ENCODE data around the gene GLMN.

DNA sequence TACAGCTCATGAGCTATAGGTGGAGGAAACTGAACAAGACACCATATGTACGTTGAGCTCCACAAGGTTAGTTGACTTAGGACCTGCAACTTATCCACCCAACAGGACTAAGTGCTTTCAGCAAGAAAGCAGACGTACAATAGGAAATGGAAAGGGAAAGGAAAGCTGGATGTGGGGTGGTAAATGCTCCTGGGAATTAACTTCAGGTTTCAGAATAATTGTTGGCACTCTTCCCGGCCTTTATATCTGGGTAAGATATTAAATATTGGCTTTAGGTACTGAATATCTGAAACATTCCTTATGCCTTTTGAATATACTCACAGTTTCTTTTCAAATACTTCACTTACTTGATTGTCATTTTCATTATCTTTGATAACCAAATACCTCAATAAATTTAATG, 36.3 kb downstream of the GLMN start:
- TF ChIP-seq, protein P1, sequence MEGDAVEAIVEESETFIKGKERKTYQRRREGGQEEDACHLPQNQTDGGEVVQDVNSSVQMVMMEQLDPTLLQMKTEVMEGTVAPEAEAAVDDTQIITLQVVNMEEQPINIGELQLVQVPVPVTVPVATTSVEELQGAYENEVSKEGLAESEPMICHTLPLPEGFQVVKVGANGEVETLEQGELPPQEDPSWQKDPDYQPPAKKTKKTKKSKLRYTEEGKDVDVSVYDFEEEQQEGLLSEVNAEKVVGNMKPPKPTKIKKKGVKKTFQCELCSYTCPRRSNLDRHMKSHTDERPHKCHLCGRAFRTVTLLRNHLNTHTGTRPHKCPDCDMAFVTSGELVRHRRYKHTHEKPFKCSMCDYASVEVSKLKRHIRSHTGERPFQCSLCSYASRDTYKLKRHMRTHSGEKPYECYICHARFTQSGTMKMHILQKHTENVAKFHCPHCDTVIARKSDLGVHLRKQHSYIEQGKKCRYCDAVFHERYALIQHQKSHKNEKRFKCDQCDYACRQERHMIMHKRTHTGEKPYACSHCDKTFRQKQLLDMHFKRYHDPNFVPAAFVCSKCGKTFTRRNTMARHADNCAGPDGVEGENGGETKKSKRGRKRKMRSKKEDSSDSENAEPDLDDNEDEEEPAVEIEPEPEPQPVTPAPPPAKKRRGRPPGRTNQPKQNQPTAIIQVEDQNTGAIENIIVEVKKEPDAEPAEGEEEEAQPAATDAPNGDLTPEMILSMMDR (conservative IDR thresholded peaks at IDR 0.05) = no peak
- TF ChIP-seq ZFX (IDR thresholded peaks at IDR 0.05) = no peak
